GM19372 (cell line): ENCODE data around the gene COL12A1.

Experiments used
- ATAC-seq: cut with Tn5 transposase; IDR thresholded peaks from one replicate; pipeline ENCODE4 v1.9.1; 2021; ENCODE audit warnings: mild to moderate bottlenecking, low read depth, moderate library complexity; ENCODE audit not compliant: unreplicated experiment

The COL12A1 gene

GRCh38 chr6:75149240-75149639, 56.6 kb downstream of the COL12A1 start:
- no peak for ATAC-seq

- ATAC-seq = peak; percentile 84
These were observed 58.3 kb downstream of the COL12A1 start for GRCh38 chr6:75147512-75147911.

GRCh38 chr6:75145976-75146375, 59.9 kb downstream of the COL12A1 start:
- ATAC-seq = no peak

- no peak for ATAC-seq
These were observed 60.6 kb downstream of the COL12A1 start for GRCh38 chr6:75145211-75145610.

GRCh38 chr6:75144386-75144785, 61.5 kb downstream of the COL12A1 start:
- ATAC-seq = no peak

- no peak for ATAC-seq
These were observed 62.7 kb downstream of the COL12A1 start for GRCh38 chr6:75143191-75143590.

GRCh38 chr6:75142721-75143120, 63.1 kb downstream of the COL12A1 start:
- ATAC-seq = no peak

- ATAC-seq = no peak
These were observed 70.0 kb downstream of the COL12A1 start for GRCh38 chr6:75135876-75136275.

- ATAC-seq = no peak
These were observed 70.4 kb downstream of the COL12A1 start for GRCh38 chr6:75135450-75135849.

GRCh38 chr6:75130784-75131183, 75.1 kb downstream of the COL12A1 start:
- no peak for ATAC-seq

GRCh38 chr6:75128878-75129570, 76.8 kb downstream of the COL12A1 start:
- ATAC-seq = no peak

- ATAC-seq = no peak
These were observed 79.3 kb downstream of the COL12A1 start for GRCh38 chr6:75126518-75126917.

GRCh38 chr6:75124983-75125382, 80.9 kb downstream of the COL12A1 start:
- ATAC-seq = no peak

- ATAC-seq = no peak
These were observed 81.8 kb downstream of the COL12A1 start for GRCh38 chr6:75124085-75124484.

GRCh38 chr6:75118925-75119515, 86.8 kb downstream of the COL12A1 start:
- no peak for ATAC-seq

- no peak for ATAC-seq
These were observed 88.2 kb downstream of the COL12A1 start for GRCh38 chr6:75117701-75118100.

GRCh38 chr6:75116946-75117345, 88.9 kb downstream of the COL12A1 start:
- ATAC-seq = no peak

GRCh38 chr6:75115481-75115880, 90.4 kb downstream of the COL12A1 start:
- no peak for ATAC-seq

GRCh38 chr6:75114806-75115205, 91.0 kb downstream of the COL12A1 start:
- ATAC-seq = no peak

- ATAC-seq = no peak
These were observed 91.7 kb downstream of the COL12A1 start for GRCh38 chr6:75114195-75114594.

GRCh38 chr6:75113446-75113845, 92.4 kb downstream of the COL12A1 start:
- ATAC-seq = no peak

GRCh38 chr6:75109765-75110164, 96.1 kb downstream of the COL12A1 start:
- no peak for ATAC-seq
